Right ventricle myocardium inferior (tissue), 1 donor: ENCODE measurements around the gene KLHL5. TPM values are rescaled to one million over a fixed set of nuclear protein-coding genes. Genes with fewer than 3 reads are reported as not detected.

Experiments used
- ATAC-seq: fragments of 200-7000 bp; cut with Tn5 transposase; one replicate; pipeline ENCODE4 v1.9.1; 2020; ENCODE audit warnings: mild to moderate bottlenecking, moderate library complexity
- DNase-seq: peaks from one replicate; pipeline ENCODE4 v3.0.0; 2021; ENCODE audit errors: missing footprints
- intact Hi-C: fragments of 100-400 bp; cut with DNase I; formaldehyde crosslinking; loops from one replicate; pipeline ENCODE4 v1.11.0; 2022
- total RNA-seq: library from RNA; stranded (reverse); fragmentation: NEBNext Ultra II Directional; extraction: Animal tissue kit (Norgen Biotek cat#: 25700); gene quantifications from one replicate; pipeline ENCODE4 v1.2.1, GENCODE V29; 2021
- donor health status: DM: no; HTN: yes; CAD: no; lungs with severe emphysema.

The KLHL5 gene
- total RNA-seq, 1 donor from 2014 or later: 15.4 TPM

- intact Hi-C loops: loop anchor here (10.0 kb wide), 1 partner anchor 138 kb away; no protein-coding TSS in a partner anchor
- no peak for DNase-seq
- ATAC-seq: no peak
These were observed 19.7 kb upstream of the KLHL5 start for GRCh38 chr4:39042366-39042765.

DNA sequence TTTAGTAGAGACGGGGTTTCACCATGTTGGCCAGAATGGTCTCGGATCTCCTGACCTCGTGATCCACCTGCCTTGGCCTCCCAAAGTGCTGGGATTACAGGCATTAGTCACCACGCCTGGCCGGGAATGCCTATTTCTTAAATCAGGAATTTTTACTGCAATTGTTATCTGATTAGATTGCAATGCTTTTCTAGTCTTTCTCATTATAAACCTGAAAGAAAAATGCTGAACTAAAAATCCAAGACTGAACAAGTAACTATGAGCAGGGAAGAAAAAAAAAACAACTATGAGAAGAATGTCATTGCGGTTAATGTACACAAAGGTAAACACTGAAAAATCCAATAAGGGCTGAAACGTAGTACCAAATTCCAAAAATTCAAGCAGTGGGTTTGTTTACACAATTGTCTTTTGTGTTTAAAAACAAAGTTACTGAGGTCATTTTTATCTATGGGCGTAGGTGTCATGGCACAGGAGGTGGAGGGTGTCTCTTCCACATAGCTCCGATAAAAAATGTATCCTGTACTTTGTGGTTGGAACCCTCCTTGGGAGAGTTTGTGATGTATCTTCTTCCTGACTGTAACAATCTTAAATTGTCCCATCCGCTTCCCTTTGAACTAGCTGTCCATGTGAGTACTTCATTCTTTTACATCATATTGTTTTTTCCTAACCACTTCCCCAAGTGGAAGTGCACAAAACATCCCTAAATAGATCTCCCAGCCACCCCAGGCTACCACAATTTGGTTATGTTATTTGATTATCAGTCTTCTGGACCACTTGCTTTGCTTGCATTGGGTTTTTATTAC, 18.8 kb upstream of the KLHL5 start:
- DNase-seq (no peak), ATAC-seq (no peak)
- intact Hi-C loops: loop anchor here (10.0 kb wide), 1 partner anchor 138 kb away; no protein-coding TSS in a partner anchor

DNA sequence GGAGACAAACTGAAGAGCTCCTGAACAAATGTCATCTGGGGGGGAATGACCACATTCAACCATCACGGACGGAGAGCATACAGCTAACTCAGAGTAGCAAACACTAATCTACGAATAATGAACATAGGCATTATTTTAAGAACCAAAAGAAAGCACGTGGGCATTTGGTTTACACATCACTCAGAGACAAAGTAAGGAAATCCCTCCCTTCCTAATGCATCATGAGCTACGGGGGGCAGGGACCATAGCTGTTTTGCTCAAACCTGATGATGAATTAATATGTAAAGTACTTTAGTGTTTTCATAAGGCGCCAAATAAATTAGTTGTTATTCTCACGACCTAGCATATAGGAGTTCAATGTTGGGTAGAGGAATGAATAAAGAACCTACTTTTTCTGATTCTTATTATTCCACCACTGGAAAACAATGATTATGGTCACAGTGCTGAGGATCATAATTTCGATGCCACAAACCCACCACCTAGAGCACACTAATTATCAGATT, 18.1 kb upstream of the KLHL5 start:
- intact Hi-C loops: loop anchor here (10.0 kb wide), 1 partner anchor 139 kb away; no protein-coding TSS in a partner anchor
- no peak for ATAC-seq
- no peak for DNase-seq

DNA sequence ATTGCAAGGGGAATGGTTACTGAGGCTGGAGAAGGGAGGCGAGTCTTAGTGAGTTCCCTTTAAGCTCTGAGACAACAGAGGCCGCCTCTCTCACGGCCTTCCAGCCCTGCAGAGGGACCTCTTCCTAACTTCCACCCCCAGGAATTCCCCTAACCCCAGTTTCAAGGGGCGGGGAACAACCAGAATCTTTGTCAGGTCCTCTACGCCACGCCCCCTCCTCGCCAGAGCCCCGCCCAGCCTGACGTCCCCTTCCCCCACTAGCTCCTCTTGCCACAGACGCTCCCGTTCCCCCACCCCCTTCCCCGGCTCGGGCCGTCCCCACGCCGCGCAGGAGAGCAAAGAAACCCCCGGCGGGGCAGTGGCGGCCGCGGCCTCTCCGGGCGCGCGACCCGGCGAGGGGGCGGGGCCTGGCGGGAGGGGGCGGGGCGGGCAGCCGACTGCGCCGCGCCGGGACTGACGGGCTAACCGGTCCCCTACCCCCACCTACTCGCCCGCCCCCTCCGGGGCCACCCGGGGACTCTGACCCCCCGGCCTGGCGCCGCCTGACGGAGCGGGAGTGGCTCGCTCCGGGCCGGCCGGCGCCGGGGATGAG, 17.6 kb upstream of the KLHL5 start:
- intact Hi-C loops: loop anchor here (10.0 kb wide), 1 partner anchor 140 kb away; no protein-coding TSS in a partner anchor
- peak; percentile 96 for DNase-seq
- peak; percentile 94 for ATAC-seq

- DNase-seq: no peak
- peak; percentile 27 for ATAC-seq
- intact Hi-C loops: loop anchor here (10.0 kb wide), 1 partner anchor 140 kb away; no protein-coding TSS in a partner anchor
These were observed 16.8 kb upstream of the KLHL5 start for GRCh38 chr4:39044956-39045826.

- intact Hi-C loops: loop anchor here (10.0 kb wide), 1 partner anchor 141 kb away; no protein-coding TSS in a partner anchor
- no peak for ATAC-seq
- DNase-seq: no peak
These were observed 16.2 kb upstream of the KLHL5 start for GRCh38 chr4:39045827-39046221.

GRCh38 chr4:39046249-39046648, 15.8 kb upstream of the KLHL5 start:
- ATAC-seq: no peak
- DNase-seq: no peak
- intact Hi-C loops: loop anchor here (10.0 kb wide), 1 partner anchor 141 kb away; no protein-coding TSS in a partner anchor

DNA sequence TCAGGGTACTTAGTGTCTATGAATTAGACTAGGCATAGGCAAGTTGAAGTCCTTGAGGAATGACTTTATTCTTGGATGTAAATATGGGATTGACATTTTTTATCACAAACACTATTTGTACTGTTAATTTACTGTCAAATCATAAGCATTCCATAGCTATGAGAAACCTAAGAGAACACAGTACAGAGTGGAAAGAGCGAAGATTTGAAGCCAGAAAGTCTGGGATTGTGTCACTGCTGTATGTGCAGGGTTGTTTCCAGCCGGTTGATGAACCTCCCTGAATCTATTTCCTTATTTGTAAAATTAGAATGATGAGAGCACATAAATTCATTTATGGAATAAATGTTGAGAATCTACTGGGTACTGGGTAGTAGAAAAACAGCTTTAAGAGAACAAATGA, 14.4 kb upstream of the KLHL5 start:
- ATAC-seq (no peak), DNase-seq (no peak)
- intact Hi-C loops: loop anchor here (2.0 to 10.0 kb wide), 2 partner anchors 107 to 143 kb away; no protein-coding TSS in a partner anchor

DNA sequence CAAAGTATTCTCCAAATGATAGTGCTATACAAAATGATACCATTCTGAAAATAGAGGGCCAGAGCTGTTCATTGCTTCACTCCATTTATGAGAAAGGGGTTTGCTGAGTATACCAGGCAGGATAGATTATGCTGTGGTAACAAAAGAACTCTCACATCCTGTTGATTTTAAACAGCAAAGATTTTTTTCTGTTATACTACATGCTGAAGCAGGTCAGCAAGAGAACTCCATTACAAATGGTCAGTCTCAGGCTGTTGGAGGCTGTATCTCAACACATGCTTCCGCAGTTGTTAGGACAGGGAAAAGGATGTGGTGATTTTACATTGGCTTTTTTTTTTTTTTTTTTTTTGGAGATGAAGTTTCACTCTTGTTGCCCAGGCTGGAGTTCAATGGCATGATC, 13.7 kb upstream of the KLHL5 start:
- no peak for ATAC-seq
- intact Hi-C loops: loop anchor here (2.0 to 10.0 kb wide), 2 partner anchors 108 to 144 kb away; no protein-coding TSS in a partner anchor
- no peak for DNase-seq

DNA sequence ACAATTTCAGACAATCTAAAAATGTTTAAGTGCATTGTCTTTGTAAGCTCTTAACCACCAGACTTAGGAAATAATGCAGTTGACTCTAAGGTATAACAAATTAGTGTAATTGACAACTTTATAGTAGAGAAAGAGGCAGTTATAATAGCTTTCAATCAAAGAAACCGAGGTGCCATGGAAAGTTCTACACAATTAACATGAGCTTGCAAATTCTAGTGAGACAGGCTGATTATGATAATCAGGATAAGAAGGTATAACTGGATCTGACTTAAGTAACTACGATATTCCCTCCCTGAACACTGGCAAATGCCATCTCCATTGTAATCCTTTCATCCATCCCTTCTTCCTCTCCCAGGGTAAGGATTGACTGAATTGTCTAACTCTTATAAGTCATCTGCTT, 11.4 kb upstream of the KLHL5 start:
- DNase-seq (no peak), ATAC-seq (no peak)
- intact Hi-C loops: no loop called here

GRCh38 chr4:39051492-39051891, 10.5 kb upstream of the KLHL5 start:
- DNase-seq (no peak), ATAC-seq (no peak)
- intact Hi-C loops: no loop called here

- ATAC-seq (no peak), DNase-seq (no peak)
- intact Hi-C loops: no loop called here
These were observed 8.0 kb upstream of the KLHL5 start for GRCh38 chr4:39053983-39054382.

- DNase-seq (no peak), ATAC-seq (no peak)
These were observed 7.5 kb upstream of the KLHL5 start for GRCh38 chr4:39054497-39054896.

DNA sequence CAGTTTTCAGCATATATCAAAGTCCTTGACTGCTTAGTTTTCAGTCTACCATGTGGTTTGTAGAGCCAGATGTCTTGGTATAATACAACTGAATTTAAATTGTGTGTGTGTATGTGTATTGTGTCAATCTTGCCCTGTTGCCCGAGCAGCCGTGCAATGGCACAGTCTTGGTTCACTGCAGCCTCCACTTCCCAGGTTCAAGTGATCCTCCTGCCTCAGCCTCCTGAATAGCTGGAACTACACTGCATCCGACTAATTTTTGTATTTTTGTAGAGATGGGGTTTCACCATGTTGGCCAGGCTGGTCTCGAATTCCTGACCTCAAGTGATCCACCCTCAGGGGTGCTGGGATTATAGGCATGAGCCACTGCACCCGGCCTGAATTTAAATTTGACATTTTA, 6.0 kb upstream of the KLHL5 start:
- ATAC-seq: no peak
- DNase-seq: no peak
- intact Hi-C loops: no loop called here

More at GRCh38 chr4:39054497-39054896, 7.5 kb upstream of the KLHL5 start:
- intact Hi-C loops: no loop called here

GRCh38 chr4:39061457-39061856, 575 bp upstream of the KLHL5 start:
- intact Hi-C loops: no loop called here

GRCh38 chr4:39062770-39063097, 702 bp downstream of the KLHL5 start:
- no peak for ATAC-seq
- intact Hi-C loops: no loop called here

More at GRCh38 chr4:39061457-39061856, 575 bp upstream of the KLHL5 start:
- ATAC-seq (no peak), DNase-seq (no peak)

GRCh38 chr4:39063430-39063829, 1.4 kb downstream of the KLHL5 start:
- intact Hi-C loops: no loop called here
- DNase-seq: no peak
- no peak for ATAC-seq

More at GRCh38 chr4:39062770-39063097, 702 bp downstream of the KLHL5 start:
- no peak for DNase-seq

GRCh38 chr4:39066371-39066770, 4.3 kb downstream of the KLHL5 start:
- intact Hi-C loops: no loop called here
- ATAC-seq: no peak
- DNase-seq: no peak

DNA sequence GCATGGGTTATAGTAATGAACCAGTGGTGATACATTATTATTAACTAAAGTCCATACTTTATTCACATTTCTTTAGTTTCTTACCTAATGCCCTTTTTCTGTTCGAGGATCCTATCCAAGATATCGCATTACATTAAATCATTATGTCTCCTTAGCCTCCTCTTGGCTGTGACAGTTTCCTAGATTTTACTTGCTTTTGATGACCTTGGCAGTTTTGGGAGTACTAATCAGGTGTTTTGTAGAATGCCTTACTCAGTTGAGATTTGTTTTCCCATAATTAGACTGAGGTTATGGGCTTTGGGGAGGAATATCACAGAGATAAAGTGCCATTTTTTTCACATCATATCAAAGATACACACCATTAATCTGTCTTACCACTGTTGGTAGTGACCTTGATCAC, 5.0 kb downstream of the KLHL5 start:
- intact Hi-C loops: no loop called here
- DNase-seq (no peak), ATAC-seq (no peak)
